KMS-11 (cell line): Measurements from ENCODE around the gene TXNRD1.

Source experiments
- H2AFZ ChIP-seq: fragments of 200-600 bp; sonication (generic); 2 replicates; pipeline ENCODE4 v1.6.1; 2016; ENCODE audit warnings: antibody characterized with exemption, mixed run types, low read depth
- H3K27ac ChIP-seq: fragments of 200-600 bp; sonication (generic); 2 replicates; pipeline ENCODE4 v1.6.1; 2016; ENCODE audit warnings: mild to moderate bottlenecking, mixed run types
- H3K27me3 ChIP-seq: fragments of 200-600 bp; sonication (generic); 2 replicates; pipeline ENCODE4 v1.6.1; 2017; ENCODE audit warnings: mild to moderate bottlenecking, low read depth, mixed run types, moderate library complexity; ENCODE audit not compliant: insufficient read depth
- H3K36me3 ChIP-seq: fragments of 200-600 bp; sonication (generic); 2 replicates; pipeline ENCODE4 v1.6.1; 2017; ENCODE audit warnings: mild to moderate bottlenecking, mixed run types; ENCODE audit not compliant: insufficient read depth
- H3K4me1 ChIP-seq: fragments of 200-600 bp; sonication (generic); 2 replicates; pipeline ENCODE4 v1.6.1; 2016; ENCODE audit warnings: mild to moderate bottlenecking, low read depth, mixed run types; ENCODE audit not compliant: poor library complexity, severe bottlenecking
- H3K4me2 ChIP-seq: fragments of 200-600 bp; sonication (generic); 2 replicates; pipeline ENCODE4 v1.7.0; 2016; ENCODE audit warnings: mild to moderate bottlenecking, mixed run types
- H3K4me3 ChIP-seq: fragments of 200-600 bp; sonication (generic); IDR thresholded peaks from 2 replicates; pipeline ENCODE4 v1.6.1; 2017; ENCODE audit warnings: low read depth, low read length, mixed read lengths; ENCODE audit not compliant: insufficient read depth
- H3K79me2 ChIP-seq: fragments of 200-600 bp; sonication (generic); 2 replicates; pipeline ENCODE4 v1.6.1; 2016; ENCODE audit warnings: low read depth, mixed run types; ENCODE audit not compliant: insufficient read depth
- H3K9ac ChIP-seq: fragments of 200-600 bp; sonication (generic); 2 replicates; pipeline ENCODE4 v1.6.1; 2016; ENCODE audit warnings: mild to moderate bottlenecking, mixed run types
- H4K20me1 ChIP-seq: fragments of 200-600 bp; sonication (generic); 2 replicates; pipeline ENCODE4 v1.6.1; 2016; ENCODE audit warnings: mild to moderate bottlenecking, mixed run types; ENCODE audit not compliant: insufficient read depth
- TF ChIP-seq, protein P1 (sequence below): fragments of 200-600 bp; sonication (generic); conservative IDR thresholded peaks from 2 replicates; pipeline ENCODE4 v1.6.1; 2017; ENCODE audit warnings: low read depth, mild to moderate bottlenecking, antibody characterized with exemption, low read length, moderate library complexity, mixed read lengths

TXNRD1 gene

DNA sequence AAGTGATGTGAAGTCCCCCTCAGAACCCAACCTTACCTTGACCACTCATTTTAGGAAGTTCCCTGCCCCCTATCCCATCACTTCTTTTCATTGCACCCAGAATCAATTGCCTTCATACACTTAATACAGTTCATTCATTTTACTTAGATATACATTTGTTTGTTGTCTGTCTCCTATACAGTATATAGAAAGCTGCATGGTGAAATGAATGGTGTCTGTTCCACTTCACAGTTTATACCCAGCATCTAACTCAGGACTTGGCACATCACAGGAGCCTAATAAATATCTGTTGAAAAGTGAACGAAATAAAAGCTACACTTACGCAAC lies 38.3 kb upstream of the TXNRD1 start:
- Histone ChIP-seq H3K27ac (no peak overlapping the region), H2AFZ (no peak overlapping the region), H3K4me3 (no peak overlapping the region), H3K27me3 (no peaks in the 10 kb centered on the region), H3K9ac (no peak overlapping the region), H4K20me1 (no peaks in the 10 kb centered on the region), H3K79me2 (no peaks in the 10 kb centered on the region), H3K4me1 (no peaks in the 10 kb centered on the region), H3K36me3 (no peaks in the 10 kb centered on the region), H3K4me2 (no peak overlapping the region)
- TF ChIP-seq, protein P1, sequence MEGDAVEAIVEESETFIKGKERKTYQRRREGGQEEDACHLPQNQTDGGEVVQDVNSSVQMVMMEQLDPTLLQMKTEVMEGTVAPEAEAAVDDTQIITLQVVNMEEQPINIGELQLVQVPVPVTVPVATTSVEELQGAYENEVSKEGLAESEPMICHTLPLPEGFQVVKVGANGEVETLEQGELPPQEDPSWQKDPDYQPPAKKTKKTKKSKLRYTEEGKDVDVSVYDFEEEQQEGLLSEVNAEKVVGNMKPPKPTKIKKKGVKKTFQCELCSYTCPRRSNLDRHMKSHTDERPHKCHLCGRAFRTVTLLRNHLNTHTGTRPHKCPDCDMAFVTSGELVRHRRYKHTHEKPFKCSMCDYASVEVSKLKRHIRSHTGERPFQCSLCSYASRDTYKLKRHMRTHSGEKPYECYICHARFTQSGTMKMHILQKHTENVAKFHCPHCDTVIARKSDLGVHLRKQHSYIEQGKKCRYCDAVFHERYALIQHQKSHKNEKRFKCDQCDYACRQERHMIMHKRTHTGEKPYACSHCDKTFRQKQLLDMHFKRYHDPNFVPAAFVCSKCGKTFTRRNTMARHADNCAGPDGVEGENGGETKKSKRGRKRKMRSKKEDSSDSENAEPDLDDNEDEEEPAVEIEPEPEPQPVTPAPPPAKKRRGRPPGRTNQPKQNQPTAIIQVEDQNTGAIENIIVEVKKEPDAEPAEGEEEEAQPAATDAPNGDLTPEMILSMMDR, result no peak

DNA sequence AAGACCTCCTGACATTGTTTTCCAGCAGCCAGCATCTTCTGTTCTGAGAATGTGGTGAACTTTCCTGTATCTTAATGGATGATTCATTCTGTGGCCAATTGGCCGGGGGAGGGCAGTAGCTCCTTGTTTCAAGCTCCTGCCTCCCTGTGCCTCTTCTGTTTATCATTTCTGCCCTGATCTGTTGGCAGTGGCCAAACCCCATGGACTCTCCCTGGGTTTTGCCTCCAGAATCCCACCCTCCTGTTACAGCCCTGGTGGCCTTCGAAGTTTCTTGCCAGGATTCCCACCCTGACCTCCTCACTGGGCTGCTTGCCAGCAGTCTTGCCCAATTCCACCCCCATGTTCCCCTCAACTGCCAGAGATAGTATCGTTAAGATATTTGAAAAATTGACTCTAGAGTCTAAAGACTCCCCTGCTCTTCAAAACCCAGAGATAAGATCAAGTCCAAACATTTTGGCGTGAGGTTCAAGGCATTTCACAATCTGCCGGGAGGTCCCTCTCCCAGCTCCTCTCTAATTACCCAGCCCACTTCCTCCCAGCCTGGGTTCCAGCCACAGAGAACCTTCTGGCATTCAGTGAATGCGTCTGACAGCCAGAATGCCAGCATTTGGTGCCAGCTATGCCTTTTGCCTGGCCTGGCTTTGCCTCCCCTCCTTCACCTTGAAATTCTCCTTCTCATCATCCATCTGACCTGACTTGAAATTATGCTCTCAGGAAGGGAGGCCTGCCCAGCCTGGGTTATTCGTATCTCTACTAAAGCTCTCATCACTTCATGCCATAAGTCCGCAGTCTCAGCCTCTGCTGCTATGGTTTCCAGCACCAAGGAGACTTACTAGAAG lies 37.7 kb upstream of the TXNRD1 start:
- no peak overlapping the region for H3K4me2 ChIP-seq
- no peak overlapping the region for H3K27ac ChIP-seq
- TF ChIP-seq, protein P1, result no peak
- no peaks in the 10 kb centered on the region for H3K27me3 ChIP-seq
- H3K9ac ChIP-seq, result no peak overlapping the region
- no peaks in the 10 kb centered on the region for H3K79me2 ChIP-seq
- H4K20me1 ChIP-seq, result no peaks in the 10 kb centered on the region
- no peak overlapping the region for H3K4me3 ChIP-seq
- H2AFZ ChIP-seq, result no peak overlapping the region
- no peaks in the 10 kb centered on the region for H3K4me1 ChIP-seq
- H3K36me3 ChIP-seq, result no peaks in the 10 kb centered on the region

DNA sequence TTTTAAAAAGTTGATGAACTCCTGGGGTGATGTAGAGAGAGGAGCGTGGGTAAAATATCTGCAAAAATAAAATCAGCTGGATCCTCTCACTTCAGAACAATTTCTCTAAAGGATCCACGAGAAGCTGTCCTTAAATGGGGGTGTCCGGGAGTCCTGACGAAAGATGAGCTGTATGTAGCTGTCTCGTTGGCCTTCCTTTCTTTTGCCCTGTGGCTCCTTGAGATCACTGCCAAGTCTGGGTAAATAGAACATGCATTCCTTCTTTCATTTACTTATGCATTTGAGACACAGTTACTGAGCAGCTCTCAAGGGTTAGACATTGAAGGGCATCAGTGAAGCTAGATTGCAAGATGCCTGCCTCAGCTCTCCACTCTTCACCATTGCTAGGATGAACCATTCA lies 35.2 kb upstream of the TXNRD1 start:
- no peak overlapping the region for H3K4me3 ChIP-seq
- H3K36me3 ChIP-seq, result no peaks in the 10 kb centered on the region
- H3K27ac ChIP-seq, result no peak overlapping the region
- H3K4me2 ChIP-seq, result no peak overlapping the region
- H3K79me2 ChIP-seq, result no peaks in the 10 kb centered on the region
- H3K4me1 ChIP-seq, result no peaks in the 10 kb centered on the region
- TF ChIP-seq, protein P1, result no peak
- no peak overlapping the region for H3K9ac ChIP-seq
- H4K20me1 ChIP-seq, result no peaks in the 10 kb centered on the region
- H2AFZ ChIP-seq, result no peak overlapping the region
- no peaks in the 10 kb centered on the region for H3K27me3 ChIP-seq

DNA sequence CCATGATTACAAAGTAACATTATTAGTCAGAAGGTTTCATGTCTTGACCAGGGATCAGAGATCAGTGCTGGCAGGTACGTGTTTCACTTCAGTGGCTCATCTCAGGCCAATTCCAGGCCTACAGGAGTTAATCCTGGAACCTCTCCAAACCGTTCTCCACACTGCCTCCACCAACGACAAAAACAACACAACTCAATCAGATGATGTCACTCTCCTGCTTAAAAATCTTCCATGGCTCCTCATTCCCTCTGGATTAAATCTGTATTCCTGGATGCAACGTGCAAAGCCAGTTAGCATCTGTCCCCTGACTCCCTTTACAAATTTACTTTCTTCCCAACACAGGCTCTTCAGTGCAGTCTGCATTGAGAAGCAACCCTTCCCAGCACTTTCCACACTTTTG lies 34.3 kb upstream of the TXNRD1 start:
- H3K36me3 ChIP-seq, result no peaks in the 10 kb centered on the region
- H3K4me1 ChIP-seq, result no peaks in the 10 kb centered on the region
- no peak overlapping the region for H3K27ac ChIP-seq
- H2AFZ ChIP-seq, result no peak overlapping the region
- no peak overlapping the region for H3K4me3 ChIP-seq
- H4K20me1 ChIP-seq, result no peaks in the 10 kb centered on the region
- no peak overlapping the region for H3K9ac ChIP-seq
- no peak overlapping the region for H3K4me2 ChIP-seq
- no peaks in the 10 kb centered on the region for H3K79me2 ChIP-seq
- TF ChIP-seq, protein P1, result no peak
- H3K27me3 ChIP-seq, result no peaks in the 10 kb centered on the region
